ENCODE results near the gene RBM43.

DNA sequence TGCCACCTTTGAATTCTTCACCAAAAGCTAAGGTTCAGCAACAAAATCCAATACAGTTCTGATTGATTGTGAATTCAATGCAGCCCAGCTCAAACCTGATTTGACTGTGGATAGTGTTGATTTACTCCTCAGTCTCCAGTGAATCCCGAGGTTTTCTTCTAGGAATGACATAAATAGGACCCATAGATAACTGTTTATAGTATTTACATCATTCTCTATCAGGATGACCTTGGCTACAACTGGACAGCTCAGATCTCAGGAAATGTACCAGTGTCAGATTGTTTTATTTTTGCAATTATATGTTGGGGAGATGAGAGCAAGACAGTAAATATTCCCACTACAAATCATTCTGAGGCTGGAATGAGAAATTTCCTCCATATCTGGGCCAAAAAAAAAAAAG, 21.2 kb downstream of the RBM43 start:
- TF ChIP-seq, protein P1, sequence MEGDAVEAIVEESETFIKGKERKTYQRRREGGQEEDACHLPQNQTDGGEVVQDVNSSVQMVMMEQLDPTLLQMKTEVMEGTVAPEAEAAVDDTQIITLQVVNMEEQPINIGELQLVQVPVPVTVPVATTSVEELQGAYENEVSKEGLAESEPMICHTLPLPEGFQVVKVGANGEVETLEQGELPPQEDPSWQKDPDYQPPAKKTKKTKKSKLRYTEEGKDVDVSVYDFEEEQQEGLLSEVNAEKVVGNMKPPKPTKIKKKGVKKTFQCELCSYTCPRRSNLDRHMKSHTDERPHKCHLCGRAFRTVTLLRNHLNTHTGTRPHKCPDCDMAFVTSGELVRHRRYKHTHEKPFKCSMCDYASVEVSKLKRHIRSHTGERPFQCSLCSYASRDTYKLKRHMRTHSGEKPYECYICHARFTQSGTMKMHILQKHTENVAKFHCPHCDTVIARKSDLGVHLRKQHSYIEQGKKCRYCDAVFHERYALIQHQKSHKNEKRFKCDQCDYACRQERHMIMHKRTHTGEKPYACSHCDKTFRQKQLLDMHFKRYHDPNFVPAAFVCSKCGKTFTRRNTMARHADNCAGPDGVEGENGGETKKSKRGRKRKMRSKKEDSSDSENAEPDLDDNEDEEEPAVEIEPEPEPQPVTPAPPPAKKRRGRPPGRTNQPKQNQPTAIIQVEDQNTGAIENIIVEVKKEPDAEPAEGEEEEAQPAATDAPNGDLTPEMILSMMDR (IDR thresholded peaks at IDR 0.05) = no peak
- TF ChIP-seq POLR2A (IDR thresholded peaks at IDR 0.05) = no peak

Data from vagina (tissue), 2 donors.